PC-3 (cell line): ENCODE results near the gene DAND5. TPM values are rescaled to one million over a fixed set of nuclear protein-coding genes. Genes with fewer than 3 reads are reported as not detected.

Experiments
- ATAC-seq: fragments of 200-7000 bp; cut with Tn5 transposase; 2 replicates; pipeline ENCODE4 v1.9.1; 2020; ENCODE audit warnings: mild to moderate bottlenecking, moderate library complexity
- BruUV-seq: library from RNA; stranded (reverse); fragments of 400-500 nt; replicated peaks from 2 replicates; lab custom pipeline; 2021; lab: Mats Ljungman, UMichigan
- CTCF ChIA-PET: fragments of 300-600 bp; sonication (Branson Sonifier 250); formaldehyde crosslinking; loops from one replicate; lab custom pipeline; 2022; ENCODE audit warnings: antibody characterized with exemption; lab: Charles Lee
- POLR2A ChIA-PET: fragments of 300-600 bp; sonication (Branson Sonifier 250); formaldehyde crosslinking; loops from one replicate; lab custom pipeline; 2022; ENCODE audit warnings: antibody characterized with exemption; ENCODE audit not compliant: unreplicated experiment; lab: Charles Lee
- DNase-seq: peaks from one replicate; pipeline ENCODE4 v3.0.0-alpha.2; 2015
- H2AFZ ChIP-seq: fragments of 300-600 bp; sonication (generic); 2 replicates; pipeline ENCODE4 v1.6.0; 2016; ENCODE audit warnings: antibody characterized with exemption, low read length
- H3F3A ChIP-seq: fragments of 300-600 bp; sonication (generic); one replicate; pipeline ENCODE4 v1.6.0; 2017; ENCODE audit warnings: antibody characterized with exemption, low read length, control low read depth, mild to moderate bottlenecking; ENCODE audit not compliant: unreplicated experiment
- H3K27ac ChIP-seq: fragments of 300-600 bp; sonication (generic); 2 replicates; pipeline ENCODE4 v1.5.1; 2016; ENCODE audit warnings: mild to moderate bottlenecking, low read length
- H3K27me3 ChIP-seq: fragments of 300-600 bp; sonication (generic); 2 replicates; pipeline ENCODE4 v1.6.1; 2016; ENCODE audit warnings: low read length, mixed read lengths
- H3K36me3 ChIP-seq: fragments of 300-600 bp; sonication (generic); 2 replicates; pipeline ENCODE4 v1.6.1; 2016; ENCODE audit warnings: low read depth, mixed run types, low read length, mixed read lengths
- H3K4me1 ChIP-seq: fragments of 300-600 bp; sonication (generic); 2 replicates; pipeline ENCODE4 v1.5.1; 2016; ENCODE audit warnings: low read length; ENCODE audit not compliant: insufficient read depth
- H3K4me2 ChIP-seq: fragments of 300-600 bp; sonication (generic); 2 replicates; pipeline ENCODE4 v1.6.0; 2016; ENCODE audit warnings: low read length
- H3K4me3 ChIP-seq: fragments of 300-600 bp; sonication (generic); 2 replicates; pipeline ENCODE4 v1.5.1; 2016; ENCODE audit warnings: mild to moderate bottlenecking, low read length, mixed read lengths
- H3K79me2 ChIP-seq: fragments of 300-600 bp; sonication (generic); 2 replicates; pipeline ENCODE4 v1.6.1; 2017; ENCODE audit warnings: low read length, mixed read lengths
- H3K9ac ChIP-seq: fragments of 300-600 bp; sonication (generic); 2 replicates; pipeline ENCODE4 v1.6.0; 2016; ENCODE audit warnings: mild to moderate bottlenecking, low read length
- H3K9me2 ChIP-seq: fragments of 300-600 bp; sonication (generic); replicated peaks from 2 replicates; pipeline ENCODE4 v1.6.1; 2016; ENCODE audit warnings: mixed run types, low read length, mixed read lengths
- H3K9me3 ChIP-seq: fragments of 300-600 bp; sonication (generic); 2 replicates; pipeline ENCODE4 v1.6.1; 2016; ENCODE audit warnings: low read length, mixed read lengths
- H4K20me1 ChIP-seq: fragments of 300-600 bp; sonication (generic); 2 replicates; pipeline ENCODE4 v1.6.1; 2016; ENCODE audit warnings: low read length, mixed read lengths
- CTCF ChIP-seq: fragments of 300-600 bp; sonication (generic); conservative IDR thresholded peaks from 2 replicates; pipeline ENCODE4 v1.5.1; 2017; ENCODE audit warnings: antibody characterized with exemption, low read depth, mild to moderate bottlenecking, low read length
- EZH2 ChIP-seq: fragments of 300-600 bp; sonication (generic); IDR thresholded peaks from one replicate; pipeline ENCODE4 v1.6.1; 2017; ENCODE audit warnings: antibody characterized with exemption, mild to moderate bottlenecking, low read length; ENCODE audit not compliant: unreplicated experiment
- EZH2phosphoT487 ChIP-seq: fragments of 300-600 bp; sonication (generic); IDR thresholded peaks from 2 replicates; pipeline ENCODE4 v1.6.1; 2018; ENCODE audit warnings: mild to moderate bottlenecking, antibody characterized with exemption, low read length, borderline replicate concordance
- intact Hi-C: fragments of 100-400 bp; cut with micrococcal nuclease; formaldehyde crosslinking; loops from 2 replicates; pipeline ENCODE4 v1.9.0; 2023
- total RNA-seq: library from RNA; depleted of rRNA; stranded (reverse); fragments of >200 nt; gene quantifications from 2 replicates; pipeline ENCODE4 v1.2.3, GENCODE V29; 2014

DAND5 gene
- total RNA-seq, 1 experiment from 2014 or later: 0.55 TPM

GRCh38 chr19:13014101-13014920, 44.9 kb downstream of the DAND5 start:
- Histone ChIP-seq H3K4me1 (peaks cover 61% of the 10 kb centered on the region), H3K27me3 (no peaks in the 10 kb centered on the region), H3K9ac (peak overlapping the region; percentile 86), H3K27ac (peak overlapping the region; percentile 81), H3K4me2 (peak overlapping the region; percentile 92), H4K20me1 (no peaks in the 10 kb centered on the region), H3K4me3 (peak overlapping the region; percentile 75), H3K9me3 (no peaks in the 10 kb centered on the region), H3K36me3 (no peaks in the 10 kb centered on the region), H3F3A (peaks cover 3% of the 10 kb centered on the region), H3K79me2 (peaks cover 92% of the 10 kb centered on the region), H3K9me2 (no peaks in the 10 kb centered on the region), H2AFZ (peak overlapping the region; percentile 85)
- ATAC-seq: peak; percentile 9
- POLR2A ChIA-PET: interaction anchor here (0.6 to 0.7 kb wide), 3 partner anchors 37 to 277 kb away, joined by 3 to 4 read pairs (median 4); partner anchors contain the start of gene GET3
- intact Hi-C loops: loop anchor here (2.0 kb wide), 1 partner anchor 42 kb away; no protein-coding TSS in a partner anchor
- BruUV-seq: no TSS peak
- CTCF ChIA-PET: interaction anchor here (0.6 to 2.2 kb wide), 10 partner anchors 8 to 47 kb away, joined by 3 to 16 read pairs (median 4); no protein-coding TSS in a partner anchor
- peak; percentile 76 for DNase-seq
- TF ChIP-seq EZH2: no peak
- TF ChIP-seq CTCF: peak; percentile 21; the same call in 1 of the 2 replicates
- TF ChIP-seq EZH2phosphoT487: no peak

GRCh38 chr19:13014921-13015280, 45.5 kb downstream of the DAND5 start:
- no peak for TF ChIP-seq CTCF
- TF ChIP-seq EZH2phosphoT487: no peak
- no peak for TF ChIP-seq EZH2
- Histone ChIP-seq H3K27ac (peak overlapping the region; percentile 81), H3K9me2 (no peaks in the 10 kb centered on the region), H3K36me3 (no peaks in the 10 kb centered on the region), H4K20me1 (no peaks in the 10 kb centered on the region), H3K9ac (peak overlapping the region; percentile 86), H3K4me3 (peak overlapping the region; percentile 75), H3K9me3 (no peaks in the 10 kb centered on the region), H2AFZ (peak overlapping the region; percentile 85), H3K79me2 (peaks cover 98% of the 10 kb centered on the region), H3K27me3 (no peaks in the 10 kb centered on the region), H3K4me2 (peak overlapping the region; percentile 92), H3F3A (peaks cover 5% of the 10 kb centered on the region), H3K4me1 (peaks cover 67% of the 10 kb centered on the region)
- intact Hi-C loops: loop anchor here (1.0 to 5.0 kb wide), 3 partner anchors 11 to 42 kb away; no protein-coding TSS in a partner anchor
- no TSS peak for BruUV-seq
- ChIA-PET POLR2A (no interaction called here), CTCF (interaction anchor here (0.5 to 2.2 kb wide), 3 partner anchors 9 to 46 kb away, joined by 3 to 14 read pairs (median 7); no protein-coding TSS in a partner anchor)
- DNase-seq (peak; percentile 39), ATAC-seq (no peak)
